Stimulated activated CD4-positive, alpha-beta T cell treated with anti-CD3 and anti-CD28 coated beads, Interleukin-4, amount 100 ng/mL, for 48 hours (primary cell): ENCODE data around the gene SORT1.

ENCODE experiments used
- DNase-seq, 2 donors: peaks; one replicate each; pipeline ENCODE4 v3.0.0-alpha.2; 2020; ENCODE audit warnings: low read depth in 2 of 2

Gene SORT1

GRCh38 chr1:109262231-109263055, 135.3 kb downstream of the SORT1 start:
- no peak for DNase-seq

DNA sequence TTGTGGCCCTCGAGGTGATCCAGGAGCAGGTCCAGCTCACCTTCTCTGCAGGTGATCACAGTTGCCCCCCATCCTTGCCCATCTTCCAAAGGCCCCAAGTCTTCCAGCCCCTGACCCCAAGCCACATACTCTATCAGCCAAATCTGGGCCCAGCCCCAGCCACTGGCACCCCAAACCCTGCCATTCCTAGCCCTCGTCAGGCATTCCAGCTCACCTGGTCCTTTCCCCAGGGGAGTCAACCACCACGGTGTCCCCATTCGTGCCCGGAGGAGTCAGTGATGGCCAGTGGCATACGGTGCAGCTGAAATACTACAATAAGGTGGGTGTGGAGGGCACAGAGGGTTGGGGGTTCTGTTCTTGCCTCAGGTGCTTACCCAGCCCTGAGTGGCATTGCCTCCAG, 136.1 kb downstream of the SORT1 start:
- DNase-seq = no peak

DNA sequence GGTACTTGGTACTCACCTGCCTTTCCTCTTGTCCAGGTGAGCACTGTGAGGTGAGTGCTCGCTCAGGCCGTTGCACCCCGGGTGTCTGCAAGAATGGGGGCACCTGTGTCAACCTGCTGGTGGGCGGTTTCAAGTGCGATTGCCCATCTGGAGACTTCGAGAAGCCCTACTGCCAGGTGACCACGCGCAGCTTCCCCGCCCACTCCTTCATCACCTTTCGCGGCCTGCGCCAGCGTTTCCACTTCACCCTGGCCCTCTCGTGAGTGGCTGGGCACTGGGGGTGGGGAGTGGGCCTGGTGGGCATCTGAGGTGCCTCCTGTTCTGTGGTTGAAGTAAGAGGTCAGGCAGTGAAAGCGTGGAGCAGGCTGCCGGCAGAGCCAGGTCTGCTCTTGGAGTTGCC, 136.7 kb downstream of the SORT1 start:
- no peak for DNase-seq

- DNase-seq = no peak
Observed at GRCh38 chr1:109259674-109260557, 137.8 kb downstream of the SORT1 start.
